Right atrium auricular region (tissue), 2 donors: Measurements from ENCODE around the gene PUM2. TPM values are rescaled to one million over a fixed set of nuclear protein-coding genes. Genes with fewer than 3 reads are reported as not detected.
"Not testable (repeated sequence)": the region's sequence is repeated elsewhere in the genome, so short reads cannot be mapped to it uniquely, and the experiment has no call there.

Experiments used
- DNase-seq: peaks from one replicate; pipeline ENCODE4 v3.0.0-alpha.2; 2019; ENCODE audit warnings: low spot score
- H3K27ac ChIP-seq, 2 donors: fragments of 200-600 bp; sonication (generic); 1 replicate in 1 of 2; 2 replicates in 1 of 2; pipeline ENCODE4 v1.5.1; 2016 to 2019
- H3K27me3 ChIP-seq, 2 donors: fragments of 200-600 bp; sonication (generic); one replicate each; pipeline versions ENCODE4 v1.5.1 to v1.6.0; 2017 to 2019
- H3K36me3 ChIP-seq: fragments of 200-600 bp; sonication (generic); one replicate; pipeline ENCODE4 v1.5.1; 2016
- H3K4me1 ChIP-seq, 2 donors: fragments of 200-600 bp; sonication (generic); one replicate each; pipeline versions ENCODE4 v1.5.1 to v1.6.0; 2017 to 2019
- H3K4me3 ChIP-seq, 2 donors: fragments of 200-600 bp; sonication (generic); 1 replicate in 1 of 2; 2 replicates in 1 of 2; pipeline ENCODE4 v1.5.1; 2017 to 2019; ENCODE audit warnings: mild to moderate bottlenecking in 1 of 2, moderate library complexity in 1 of 2
- H3K9me3 ChIP-seq, 2 donors: fragments of 200-600 bp; sonication (generic); one replicate each; pipeline ENCODE4 v1.5.1; 2019
- total RNA-seq, 2 donors: library from RNA; depleted of rRNA; stranded (reverse); fragments of >200 nt; gene quantifications; one replicate each; pipeline ENCODE4 v1.1.0, GENCODE V29; 2016
- TF ChIP-seq, protein P1 (sequence below), 2 donors: fragments of 200-600 bp; sonication (generic); IDR thresholded peaks; one replicate each; pipeline ENCODE4 v1.5.1; 2019; ENCODE audit warnings: antibody characterized with exemption in 2 of 2

The PUM2 gene
- total RNA-seq, 2 donors from 2014 or later: 35.0 to 44.8 TPM

DNA sequence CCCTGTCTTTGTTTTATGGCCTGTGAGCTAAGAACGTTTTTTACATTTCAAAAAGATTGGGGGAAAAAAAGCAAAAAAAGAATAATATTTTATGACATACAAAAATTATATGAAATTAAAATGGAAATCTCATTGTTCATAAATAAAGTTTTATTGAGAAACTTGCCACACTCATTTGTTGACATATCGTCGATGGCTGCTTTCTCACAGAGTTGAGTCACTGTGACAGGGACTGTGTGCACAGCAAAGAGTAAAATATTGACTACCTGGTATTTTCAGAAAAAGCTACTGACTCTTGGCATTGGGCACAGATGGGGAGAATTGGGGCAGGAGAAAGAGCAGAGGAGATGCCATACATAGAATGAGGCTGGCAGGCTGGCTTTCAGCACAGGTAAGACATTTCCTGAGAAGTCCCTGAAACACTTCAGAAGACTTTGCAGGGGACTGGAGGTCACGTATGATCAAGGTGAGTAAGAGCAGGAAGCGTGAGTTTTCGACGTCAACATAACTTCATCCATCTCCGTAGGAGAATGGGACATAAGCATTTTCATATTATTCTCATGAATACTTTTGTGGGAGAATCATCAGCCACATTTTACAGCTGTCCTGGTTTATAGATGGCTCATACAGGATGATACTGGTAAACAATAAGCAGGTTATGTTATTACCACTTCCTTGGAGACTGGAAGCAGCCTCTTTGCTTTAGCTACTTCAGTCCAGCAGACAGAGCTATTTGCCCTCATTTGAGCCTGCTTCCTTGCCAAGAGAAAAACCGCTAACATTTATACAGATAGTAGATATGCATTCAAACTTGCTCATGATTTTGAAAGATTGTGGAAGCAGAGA lies 32.5 kb upstream of the PUM2 start:
- Histone ChIP-seq H3K4me1 (peaks cover 0 to 29% of the 10 kb centered on the region in 2 donors), H3K4me3 (no peak overlapping the region), H3K36me3 (no peaks in the 10 kb centered on the region), H3K27me3 (no peaks in the 10 kb centered on the region), H3K27ac (no peak overlapping the region), H3K9me3 (no peaks in the 10 kb centered on the region)
- no peak for DNase-seq
- TF ChIP-seq, protein P1, sequence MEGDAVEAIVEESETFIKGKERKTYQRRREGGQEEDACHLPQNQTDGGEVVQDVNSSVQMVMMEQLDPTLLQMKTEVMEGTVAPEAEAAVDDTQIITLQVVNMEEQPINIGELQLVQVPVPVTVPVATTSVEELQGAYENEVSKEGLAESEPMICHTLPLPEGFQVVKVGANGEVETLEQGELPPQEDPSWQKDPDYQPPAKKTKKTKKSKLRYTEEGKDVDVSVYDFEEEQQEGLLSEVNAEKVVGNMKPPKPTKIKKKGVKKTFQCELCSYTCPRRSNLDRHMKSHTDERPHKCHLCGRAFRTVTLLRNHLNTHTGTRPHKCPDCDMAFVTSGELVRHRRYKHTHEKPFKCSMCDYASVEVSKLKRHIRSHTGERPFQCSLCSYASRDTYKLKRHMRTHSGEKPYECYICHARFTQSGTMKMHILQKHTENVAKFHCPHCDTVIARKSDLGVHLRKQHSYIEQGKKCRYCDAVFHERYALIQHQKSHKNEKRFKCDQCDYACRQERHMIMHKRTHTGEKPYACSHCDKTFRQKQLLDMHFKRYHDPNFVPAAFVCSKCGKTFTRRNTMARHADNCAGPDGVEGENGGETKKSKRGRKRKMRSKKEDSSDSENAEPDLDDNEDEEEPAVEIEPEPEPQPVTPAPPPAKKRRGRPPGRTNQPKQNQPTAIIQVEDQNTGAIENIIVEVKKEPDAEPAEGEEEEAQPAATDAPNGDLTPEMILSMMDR (IDR thresholded peaks at IDR 0.05): no peak

GRCh38 chr2:20381457-20381856 lies 30.8 kb upstream of the PUM2 start:
- Histone ChIP-seq H3K27ac (no peak overlapping the region), H3K36me3 (no peaks in the 10 kb centered on the region), H3K4me1 (peaks cover 0 to 31% of the 10 kb centered on the region in 2 donors), H3K9me3 (no peaks in the 10 kb centered on the region), H3K4me3 (no peak overlapping the region), H3K27me3 (no peaks in the 10 kb centered on the region)
- TF ChIP-seq, protein P1 (IDR thresholded peaks at IDR 0.05): no peak
- DNase-seq: no peak

- Histone ChIP-seq H3K4me1 (peaks cover 0 to 31% of the 10 kb centered on the region in 2 donors), H3K36me3 (no peaks in the 10 kb centered on the region), H3K27me3 (no peaks in the 10 kb centered on the region), H3K9me3 (no peaks in the 10 kb centered on the region), H3K27ac (peak overlapping the region; percentile 65 to 77), H3K4me3 (no peak overlapping the region)
- TF ChIP-seq, protein P1 (IDR thresholded peaks at IDR 0.05): peak; percentile 64 to 87
- DNase-seq: peak; percentile 84
Measured at GRCh38 chr2:20378891-20379519, 28.4 kb upstream of the PUM2 start.

DNA sequence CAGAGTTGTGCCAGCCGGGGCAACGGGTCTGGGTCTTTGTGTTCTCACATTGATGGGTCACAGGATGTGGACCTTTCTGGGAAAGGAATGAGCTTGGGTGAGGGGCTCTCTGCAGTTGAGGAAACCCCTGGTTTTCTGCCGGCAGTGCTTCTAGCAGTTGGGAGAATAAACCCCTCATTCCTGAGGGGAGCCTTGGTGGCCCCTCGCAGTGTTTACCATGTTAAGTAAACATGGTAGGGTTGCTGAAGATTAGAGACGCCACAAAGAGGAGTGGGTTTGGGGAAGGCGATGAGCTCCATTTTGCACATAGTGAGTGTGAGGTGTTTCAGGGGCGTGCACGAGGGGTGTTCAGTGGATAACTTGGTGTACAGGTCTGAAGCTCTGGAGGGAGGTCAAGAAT lies 27.7 kb upstream of the PUM2 start:
- H3K4me1 ChIP-seq: peaks cover 0 to 31% of the 10 kb centered on the region in 2 donors
- no peaks in the 10 kb centered on the region for H3K36me3 ChIP-seq
- no peaks in the 10 kb centered on the region for H3K27me3 ChIP-seq
- TF ChIP-seq, protein P1 (IDR thresholded peaks at IDR 0.05): no peak
- no peak overlapping the region for H3K4me3 ChIP-seq
- no peaks in the 10 kb centered on the region for H3K9me3 ChIP-seq
- DNase-seq: no peak
- H3K27ac ChIP-seq: peak overlapping the region in 1 of 2 donors; percentile 77

GRCh38 chr2:20377741-20378140 lies 27.1 kb upstream of the PUM2 start:
- Histone ChIP-seq H3K4me3 (no peak overlapping the region), H3K36me3 (no peaks in the 10 kb centered on the region), H3K9me3 (no peaks in the 10 kb centered on the region), H3K27me3 (no peaks in the 10 kb centered on the region), H3K27ac (no peak overlapping the region), H3K4me1 (peaks cover 0 to 31% of the 10 kb centered on the region in 2 donors)
- DNase-seq: no peak
- TF ChIP-seq, protein P1 (IDR thresholded peaks at IDR 0.05): no peak

DNA sequence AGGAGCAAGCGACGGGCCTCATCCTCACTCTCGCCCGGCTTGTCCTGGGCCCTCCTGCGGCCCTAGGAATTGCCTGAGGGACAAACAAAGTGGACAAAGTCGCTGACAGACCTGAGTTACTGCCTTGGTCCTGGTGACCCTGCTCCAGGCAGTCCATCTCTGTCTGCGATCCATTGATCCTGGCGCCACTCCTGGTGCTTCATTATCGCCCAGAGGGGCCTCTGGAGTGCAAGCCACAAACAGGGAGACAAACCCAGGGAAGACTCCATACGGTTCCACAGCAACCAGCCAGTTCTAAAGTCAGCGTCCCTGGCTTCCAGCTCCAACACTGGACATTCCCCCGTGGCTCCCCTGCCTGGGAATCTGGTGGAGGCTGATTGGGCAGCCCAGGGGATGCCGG lies 24.3 kb upstream of the PUM2 start:
- not testable (repeated sequence) for H3K9me3 ChIP-seq, H3K36me3 ChIP-seq, H3K4me3 ChIP-seq, H3K27ac ChIP-seq, DNase-seq, H3K27me3 ChIP-seq
- H3K4me1 ChIP-seq: peaks cover 0 to 18% of the 10 kb centered on the region in 2 donors
